ENCODE results near the gene HSD17B8.

- no peak for TF ChIP-seq POLR2AphosphoS5 (IDR thresholded peaks at IDR 0.05)
- TF ChIP-seq, protein P1, sequence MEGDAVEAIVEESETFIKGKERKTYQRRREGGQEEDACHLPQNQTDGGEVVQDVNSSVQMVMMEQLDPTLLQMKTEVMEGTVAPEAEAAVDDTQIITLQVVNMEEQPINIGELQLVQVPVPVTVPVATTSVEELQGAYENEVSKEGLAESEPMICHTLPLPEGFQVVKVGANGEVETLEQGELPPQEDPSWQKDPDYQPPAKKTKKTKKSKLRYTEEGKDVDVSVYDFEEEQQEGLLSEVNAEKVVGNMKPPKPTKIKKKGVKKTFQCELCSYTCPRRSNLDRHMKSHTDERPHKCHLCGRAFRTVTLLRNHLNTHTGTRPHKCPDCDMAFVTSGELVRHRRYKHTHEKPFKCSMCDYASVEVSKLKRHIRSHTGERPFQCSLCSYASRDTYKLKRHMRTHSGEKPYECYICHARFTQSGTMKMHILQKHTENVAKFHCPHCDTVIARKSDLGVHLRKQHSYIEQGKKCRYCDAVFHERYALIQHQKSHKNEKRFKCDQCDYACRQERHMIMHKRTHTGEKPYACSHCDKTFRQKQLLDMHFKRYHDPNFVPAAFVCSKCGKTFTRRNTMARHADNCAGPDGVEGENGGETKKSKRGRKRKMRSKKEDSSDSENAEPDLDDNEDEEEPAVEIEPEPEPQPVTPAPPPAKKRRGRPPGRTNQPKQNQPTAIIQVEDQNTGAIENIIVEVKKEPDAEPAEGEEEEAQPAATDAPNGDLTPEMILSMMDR (IDR thresholded peaks at IDR 0.05): no peak
- no peak for TF ChIP-seq EP300 (IDR thresholded peaks at IDR 0.05)
- no peak for TF ChIP-seq POLR2A (IDR thresholded peaks at IDR 0.05; ENCODE audit: low read depth)
These were observed 36.2 kb upstream of the HSD17B8 start for GRCh38 chr6:33168284-33168601.
